ENCODE results near the gene NDUFS6.

DNA sequence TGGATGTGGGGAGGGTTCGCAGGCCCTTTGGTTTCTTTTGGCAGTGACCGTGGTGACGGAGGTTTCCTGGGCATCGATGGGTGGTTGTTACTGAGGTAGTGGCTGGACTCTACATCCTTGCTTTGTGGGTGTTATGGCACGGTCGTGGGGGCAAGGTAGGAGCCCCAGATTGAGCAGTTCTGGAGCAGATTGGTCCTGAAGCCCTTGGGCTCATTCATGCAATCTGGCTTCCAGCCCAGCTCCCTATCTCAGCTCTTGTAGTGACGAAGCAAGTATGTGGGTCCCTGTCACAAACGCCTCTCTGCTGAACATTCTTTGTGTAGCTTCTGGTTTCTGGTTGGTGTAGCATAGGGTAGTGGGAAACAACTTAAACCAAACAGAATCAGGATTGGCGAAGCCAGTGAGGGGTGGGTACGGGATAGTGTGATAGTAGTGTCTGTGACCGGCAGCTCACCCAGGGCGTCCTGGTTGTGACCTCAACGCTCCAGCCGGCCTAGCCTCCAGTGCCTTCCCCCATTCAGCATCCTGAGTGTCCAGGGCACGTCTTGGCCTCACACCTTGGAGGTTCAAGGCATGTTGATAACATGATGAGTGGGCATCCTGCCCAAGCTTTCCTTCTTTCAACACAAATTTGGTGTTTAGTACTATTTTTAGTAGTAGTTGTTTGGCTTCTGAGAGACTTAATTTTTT is 2.9 kb downstream of the NDUFS6 start:
- TF ChIP-seq, protein P1, sequence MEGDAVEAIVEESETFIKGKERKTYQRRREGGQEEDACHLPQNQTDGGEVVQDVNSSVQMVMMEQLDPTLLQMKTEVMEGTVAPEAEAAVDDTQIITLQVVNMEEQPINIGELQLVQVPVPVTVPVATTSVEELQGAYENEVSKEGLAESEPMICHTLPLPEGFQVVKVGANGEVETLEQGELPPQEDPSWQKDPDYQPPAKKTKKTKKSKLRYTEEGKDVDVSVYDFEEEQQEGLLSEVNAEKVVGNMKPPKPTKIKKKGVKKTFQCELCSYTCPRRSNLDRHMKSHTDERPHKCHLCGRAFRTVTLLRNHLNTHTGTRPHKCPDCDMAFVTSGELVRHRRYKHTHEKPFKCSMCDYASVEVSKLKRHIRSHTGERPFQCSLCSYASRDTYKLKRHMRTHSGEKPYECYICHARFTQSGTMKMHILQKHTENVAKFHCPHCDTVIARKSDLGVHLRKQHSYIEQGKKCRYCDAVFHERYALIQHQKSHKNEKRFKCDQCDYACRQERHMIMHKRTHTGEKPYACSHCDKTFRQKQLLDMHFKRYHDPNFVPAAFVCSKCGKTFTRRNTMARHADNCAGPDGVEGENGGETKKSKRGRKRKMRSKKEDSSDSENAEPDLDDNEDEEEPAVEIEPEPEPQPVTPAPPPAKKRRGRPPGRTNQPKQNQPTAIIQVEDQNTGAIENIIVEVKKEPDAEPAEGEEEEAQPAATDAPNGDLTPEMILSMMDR (IDR thresholded peaks at IDR 0.05), result no peak
- no peak for TF ChIP-seq EP300 (IDR thresholded peaks at IDR 0.05)
